ENCODE results near the gene DPP6. TPM values are rescaled to one million over a fixed set of nuclear protein-coding genes. Genes with fewer than 3 reads are reported as not detected.

The DPP6 gene
- total RNA-seq, 1 experiment from 2014 or later: 1.1 TPM

DNA sequence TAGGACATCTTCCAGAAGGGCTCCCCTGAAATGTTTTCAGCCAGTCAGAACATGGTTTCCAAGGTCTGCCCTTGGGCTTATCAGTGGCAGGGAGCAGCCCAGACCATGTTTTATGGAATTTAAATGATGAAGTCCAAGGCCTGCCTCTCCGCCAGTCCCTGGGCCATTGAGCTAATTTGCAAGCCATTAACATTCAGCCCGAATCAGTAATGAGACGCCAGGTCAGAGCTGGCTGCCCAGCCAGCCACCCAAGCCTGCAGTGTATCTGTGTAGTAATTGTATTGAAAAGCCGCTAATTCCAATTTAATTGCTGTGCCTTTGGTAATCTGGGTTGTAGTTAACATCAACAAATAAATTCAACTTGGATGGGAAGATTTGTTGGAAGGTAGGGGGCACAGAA lies 819.3 kb downstream of the DPP6 start:
- no peak overlapping the region for H3K4me3 ChIP-seq (ENCODE audit: insufficient read depth, low read depth, low read length)
- no peaks in the 10 kb centered on the region for H3K36me3 ChIP-seq (replicated peaks; ENCODE audit: control insufficient read depth, insufficient read depth, low read length)
- peak; percentile 74 for DNase-seq
- H3K27me3 ChIP-seq (ENCODE audit: control insufficient read depth, insufficient read depth, low read length): no peaks in the 10 kb centered on the region

DNA sequence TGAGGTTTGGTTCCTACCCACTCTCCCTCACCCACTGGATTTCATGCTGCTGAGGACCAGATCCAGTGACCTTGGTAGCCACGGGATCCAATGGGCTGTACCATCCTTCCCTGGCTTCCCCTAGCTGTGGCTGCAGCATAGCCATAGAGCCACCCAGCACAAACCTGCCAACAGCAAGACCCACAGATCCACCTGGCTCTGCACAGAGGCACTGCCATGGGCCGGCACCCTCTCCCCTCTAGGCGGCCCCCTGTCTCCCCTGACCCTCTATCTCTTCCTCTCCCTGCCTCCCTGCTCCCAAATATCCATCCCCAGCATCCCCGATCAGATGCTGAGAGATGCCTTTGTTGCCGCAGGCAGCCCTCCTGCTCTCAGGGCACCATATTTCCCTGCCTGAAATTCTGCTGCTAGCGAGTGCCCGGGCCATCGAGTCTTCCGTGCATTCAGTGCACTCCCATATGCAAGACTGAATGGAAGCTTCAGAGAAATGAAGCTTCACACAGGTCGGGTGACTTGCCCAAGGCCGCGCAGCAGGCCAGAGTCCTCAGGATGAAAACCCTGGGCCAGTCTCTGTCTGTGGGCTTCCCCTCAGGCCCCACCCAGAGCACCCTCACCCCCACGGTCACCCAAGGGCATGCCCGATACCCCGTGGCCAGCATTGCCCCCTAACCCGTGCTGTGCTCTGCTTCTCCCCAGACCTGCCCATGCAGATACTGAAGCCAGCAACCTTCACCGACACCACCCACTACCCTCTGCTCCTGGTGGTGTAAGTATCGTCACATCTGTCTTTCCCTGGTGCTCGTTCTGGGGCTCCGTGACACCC lies 819.9 kb downstream of the DPP6 start:
- H3K4me3 ChIP-seq (ENCODE audit: insufficient read depth, low read depth, low read length): no peak overlapping the region
- no peaks in the 10 kb centered on the region for H3K27me3 ChIP-seq (ENCODE audit: control insufficient read depth, insufficient read depth, low read length)
- peak; percentile 61 for DNase-seq
- no peaks in the 10 kb centered on the region for H3K36me3 ChIP-seq (replicated peaks; ENCODE audit: control insufficient read depth, insufficient read depth, low read length)

DNA sequence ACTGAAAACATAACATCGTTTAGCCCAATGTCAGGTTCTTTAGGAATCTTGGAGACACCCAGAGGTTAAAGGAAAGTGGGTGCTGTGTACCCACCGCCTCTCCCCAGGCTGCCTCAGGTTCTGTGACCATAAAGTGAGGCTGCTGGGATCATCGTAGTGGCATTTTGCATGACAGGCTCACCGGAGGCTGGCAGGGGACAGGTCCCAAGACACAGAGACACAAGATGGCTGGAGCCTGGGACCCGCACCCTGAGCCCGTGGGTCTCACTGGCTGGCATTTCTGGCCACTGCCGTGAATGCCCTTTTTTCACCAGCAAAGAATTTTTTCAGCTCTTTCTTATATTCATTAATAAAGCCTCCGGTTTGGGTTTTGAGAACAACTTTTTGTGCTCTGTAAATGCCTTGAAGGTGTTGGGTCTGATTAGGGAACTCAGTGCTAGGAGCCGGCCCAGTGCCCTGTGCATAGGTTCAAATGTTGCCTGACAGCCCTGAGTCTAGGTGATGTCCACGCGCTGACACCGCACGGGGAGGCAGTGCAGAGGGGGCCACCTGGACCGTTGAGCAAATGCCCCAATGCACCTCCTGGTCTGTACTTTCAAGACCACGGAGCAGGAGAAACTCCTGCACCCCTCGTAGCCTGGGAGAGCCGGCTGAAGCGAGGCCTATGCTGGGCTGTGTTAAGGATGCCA lies 820.8 kb downstream of the DPP6 start:
- H3K4me3 ChIP-seq (ENCODE audit: insufficient read depth, low read depth, low read length): no peak overlapping the region
- H3K36me3 ChIP-seq (replicated peaks; ENCODE audit: control insufficient read depth, insufficient read depth, low read length): no peaks in the 10 kb centered on the region
- no peak for DNase-seq
- no peaks in the 10 kb centered on the region for H3K27me3 ChIP-seq (ENCODE audit: control insufficient read depth, insufficient read depth, low read length)

DNA sequence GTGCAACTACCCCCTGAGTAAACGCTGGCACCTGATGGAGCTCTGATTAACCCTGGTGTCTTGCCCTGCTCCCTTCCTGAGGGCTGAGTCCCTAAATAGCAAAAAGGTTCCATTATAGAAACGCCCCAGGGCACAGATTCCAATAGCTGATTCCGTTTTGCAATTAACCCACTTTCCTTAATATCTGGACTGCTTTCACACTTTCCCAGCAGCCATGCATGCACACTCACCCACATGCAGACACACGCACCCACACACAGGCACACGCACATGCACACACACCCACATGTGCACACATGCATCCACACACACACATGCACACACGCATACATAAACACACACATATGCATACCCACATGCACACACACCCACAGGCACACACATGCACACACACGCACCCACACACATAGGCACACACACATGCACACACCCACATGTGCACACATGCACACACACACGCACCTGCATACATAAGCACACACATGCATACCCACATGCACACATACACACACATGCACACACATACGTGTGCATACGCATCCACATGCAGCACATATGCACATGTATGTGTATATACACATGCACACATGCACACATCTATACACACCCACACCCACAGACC lies 821.4 kb downstream of the DPP6 start:
- H3K27me3 ChIP-seq (ENCODE audit: control insufficient read depth, insufficient read depth, low read length): no peaks in the 10 kb centered on the region
- no peaks in the 10 kb centered on the region for H3K36me3 ChIP-seq (replicated peaks; ENCODE audit: control insufficient read depth, insufficient read depth, low read length)
- H3K4me3 ChIP-seq (ENCODE audit: insufficient read depth, low read depth, low read length): no peak overlapping the region
- DNase-seq: no peak

- DNase-seq: no peak
- Histone ChIP-seq H3K36me3 (replicated peaks; ENCODE audit: control insufficient read depth, insufficient read depth, low read length) (no peaks in the 10 kb centered on the region), H3K27me3 (ENCODE audit: control insufficient read depth, insufficient read depth, low read length) (no peaks in the 10 kb centered on the region), H3K4me3 (ENCODE audit: insufficient read depth, low read depth, low read length) (no peak overlapping the region)
Measured at GRCh38 chr7:154874409-154875113, 822.4 kb downstream of the DPP6 start.

DNA sequence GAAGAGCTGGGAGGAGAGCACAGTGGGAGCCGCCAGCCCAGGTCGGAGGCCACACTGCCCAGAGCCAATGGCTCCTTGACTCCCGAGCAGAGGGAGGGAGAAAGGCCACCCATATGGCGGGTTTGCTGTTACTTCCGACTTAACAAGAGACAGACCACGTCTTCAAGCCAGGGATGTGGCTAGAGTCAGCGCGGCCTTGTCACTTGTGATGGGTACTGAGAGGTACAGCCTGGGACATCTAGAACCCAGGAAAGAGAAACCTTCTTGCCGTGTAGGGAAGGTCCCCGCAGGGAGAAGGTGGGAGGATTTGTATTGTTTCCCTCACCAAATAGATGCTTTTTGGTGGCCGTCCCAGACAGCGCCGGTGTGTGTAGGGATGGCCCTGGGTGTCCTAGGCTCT lies 823.1 kb downstream of the DPP6 start:
- DNase-seq: no peak
- H3K36me3 ChIP-seq (replicated peaks; ENCODE audit: control insufficient read depth, insufficient read depth, low read length): no peaks in the 10 kb centered on the region
- H3K4me3 ChIP-seq (ENCODE audit: insufficient read depth, low read depth, low read length): no peak overlapping the region
- no peaks in the 10 kb centered on the region for H3K27me3 ChIP-seq (ENCODE audit: control insufficient read depth, insufficient read depth, low read length)

- Histone ChIP-seq H3K27me3 (ENCODE audit: control insufficient read depth, insufficient read depth, low read length) (no peaks in the 10 kb centered on the region), H3K36me3 (replicated peaks; ENCODE audit: control insufficient read depth, insufficient read depth, low read length) (no peaks in the 10 kb centered on the region), H3K4me3 (ENCODE audit: insufficient read depth, low read depth, low read length) (no peak overlapping the region)
- DNase-seq: no peak
Measured at GRCh38 chr7:154876516-154876915, 824.3 kb downstream of the DPP6 start.

GRCh38 chr7:154877031-154877430 lies 824.8 kb downstream of the DPP6 start:
- DNase-seq: no peak
- Histone ChIP-seq H3K36me3 (replicated peaks; ENCODE audit: control insufficient read depth, insufficient read depth, low read length) (no peaks in the 10 kb centered on the region), H3K4me3 (ENCODE audit: insufficient read depth, low read depth, low read length) (no peak overlapping the region), H3K27me3 (ENCODE audit: control insufficient read depth, insufficient read depth, low read length) (no peaks in the 10 kb centered on the region)

GRCh38 chr7:154879629-154880028 lies 827.4 kb downstream of the DPP6 start:
- Histone ChIP-seq H3K27me3 (ENCODE audit: control insufficient read depth, insufficient read depth, low read length) (no peaks in the 10 kb centered on the region), H3K4me3 (ENCODE audit: insufficient read depth, low read depth, low read length) (no peak overlapping the region), H3K36me3 (replicated peaks; ENCODE audit: control insufficient read depth, insufficient read depth, low read length) (no peaks in the 10 kb centered on the region)
- no peak for DNase-seq

- Histone ChIP-seq H3K4me3 (ENCODE audit: insufficient read depth, low read depth, low read length) (no peak overlapping the region), H3K36me3 (replicated peaks; ENCODE audit: control insufficient read depth, insufficient read depth, low read length) (no peaks in the 10 kb centered on the region), H3K27me3 (ENCODE audit: control insufficient read depth, insufficient read depth, low read length) (no peaks in the 10 kb centered on the region)
- DNase-seq: no peak
Measured at GRCh38 chr7:154880513-154880912, 828.3 kb downstream of the DPP6 start.

DNA sequence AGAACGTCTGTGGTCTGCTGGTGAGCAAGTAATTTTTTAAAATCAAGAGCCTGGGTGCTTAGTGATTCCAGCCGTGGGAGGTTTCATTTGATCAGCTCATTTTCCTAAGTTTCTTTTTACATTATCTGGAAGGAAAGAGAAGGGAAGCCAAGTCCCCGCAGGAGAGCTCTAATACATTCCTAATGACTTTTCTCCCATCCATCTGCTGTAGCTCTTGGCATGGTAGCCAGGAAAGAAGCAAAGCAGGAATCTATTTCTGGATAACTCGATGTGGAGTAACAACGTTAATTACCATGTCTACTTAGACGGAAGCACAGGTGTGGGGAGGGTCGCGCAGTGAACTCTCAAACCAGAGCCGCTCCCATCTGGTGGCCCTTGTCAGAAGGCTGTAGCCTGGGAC lies 828.8 kb downstream of the DPP6 start:
- no peak for DNase-seq
- Histone ChIP-seq H3K4me3 (ENCODE audit: insufficient read depth, low read depth, low read length) (no peak overlapping the region), H3K36me3 (replicated peaks; ENCODE audit: control insufficient read depth, insufficient read depth, low read length) (no peaks in the 10 kb centered on the region), H3K27me3 (ENCODE audit: control insufficient read depth, insufficient read depth, low read length) (no peaks in the 10 kb centered on the region)

- H3K27me3 ChIP-seq (ENCODE audit: control insufficient read depth, insufficient read depth, low read length): no peaks in the 10 kb centered on the region
- no peak overlapping the region for H3K4me3 ChIP-seq (ENCODE audit: insufficient read depth, low read depth, low read length)
- no peak for DNase-seq
- H3K36me3 ChIP-seq (replicated peaks; ENCODE audit: control insufficient read depth, insufficient read depth, low read length): no peaks in the 10 kb centered on the region
Measured at GRCh38 chr7:154881526-154881925, 829.3 kb downstream of the DPP6 start.

GRCh38 chr7:154882931-154883474 lies 830.8 kb downstream of the DPP6 start:
- DNase-seq: no peak
- H3K4me3 ChIP-seq (ENCODE audit: insufficient read depth, low read depth, low read length): no peak overlapping the region
- H3K27me3 ChIP-seq (ENCODE audit: control insufficient read depth, insufficient read depth, low read length): no peaks in the 10 kb centered on the region
- H3K36me3 ChIP-seq (replicated peaks; ENCODE audit: control insufficient read depth, insufficient read depth, low read length): no peaks in the 10 kb centered on the region

- Histone ChIP-seq H3K27me3 (ENCODE audit: control insufficient read depth, insufficient read depth, low read length) (no peaks in the 10 kb centered on the region), H3K4me3 (ENCODE audit: insufficient read depth, low read depth, low read length) (no peak overlapping the region), H3K36me3 (replicated peaks; ENCODE audit: control insufficient read depth, insufficient read depth, low read length) (no peaks in the 10 kb centered on the region)
- no peak for DNase-seq
Measured at GRCh38 chr7:154884348-154884920, 832.2 kb downstream of the DPP6 start.
